Heart right ventricle (tissue), 16 donors: ENCODE data around the gene RBMS3. TPM values are rescaled to one million over a fixed set of nuclear protein-coding genes. Genes with fewer than 3 reads are reported as not detected.

Experiments
- ATAC-seq, 8 donors: fragments of 200-7000 bp; cut with Tn5 transposase; one replicate each; pipeline ENCODE4 v1.9.1; 2020; ENCODE audit warnings: mild to moderate bottlenecking in 8 of 8, moderate library complexity in 8 of 8, moderate number of reproducible peaks in 1 of 8
- DNase-seq, 2 donors: peaks; one replicate each; pipeline ENCODE4 v3.0.0-alpha.2; 2020
- H3K27ac ChIP-seq, 10 donors: fragments of 200-600 bp; sonication (generic) in 2 of 10; one replicate each; pipeline versions ENCODE4 v1.5.0 to v1.8.0; 2020 to 2022; ENCODE audit warnings: mild to moderate bottlenecking in 3 of 10
- H3K27me3 ChIP-seq, 7 donors: fragments of 200-600 bp; one replicate each; pipeline ENCODE4 v1.8.0; 2021 to 2022; ENCODE audit warnings: mild to moderate bottlenecking in 2 of 7
- H3K36me3 ChIP-seq, 9 donors: fragments of 200-600 bp; sonication (generic) in 1 of 9; one replicate each; pipeline versions ENCODE4 v1.5.0 to v1.8.0; 2020 to 2022; ENCODE audit warnings: mild to moderate bottlenecking in 2 of 9
- H3K4me1 ChIP-seq, 9 donors: fragments of 200-600 bp; sonication (generic) in 1 of 9; one replicate each; pipeline versions ENCODE4 v1.5.0 to v1.8.0; 2020 to 2022; ENCODE audit warnings: mild to moderate bottlenecking in 4 of 9
- H3K4me3 ChIP-seq, 10 donors: fragments of 200-600 bp; sonication (generic) in 2 of 10; one replicate each; pipeline versions ENCODE4 v1.5.0 to v1.8.0; 2020 to 2022; ENCODE audit warnings: mild to moderate bottlenecking in 7 of 10, moderate library complexity in 2 of 10
- H3K9me3 ChIP-seq, 11 donors: fragments of 200-600 bp in 10 of 11; sonication (generic) in 2 of 11; one replicate each; pipeline versions ENCODE4 v1.5.0 to v1.8.0; 2013 to 2022; ENCODE audit warnings: mild to moderate bottlenecking in 2 of 11, control low read depth in 1 of 11, moderate library complexity in 1 of 11
- CTCF ChIP-seq, 9 donors: fragments of 200-600 bp; sonication (generic) in 2 of 9; IDR thresholded peaks; one replicate each; pipeline versions ENCODE4 v1.5.0 to v1.8.0; 2021 to 2022; ENCODE audit warnings: antibody characterized with exemption in 9 of 9, mild to moderate bottlenecking in 5 of 9, moderate library complexity in 1 of 9
- WGBS, 2 donors: extraction: QIAGEN DNeasy Blood & Tissue Kit; methylation state at CpG; one replicate each; pipeline ENCODE4 v1.1.7; 2013; ENCODE audit warnings: inconsistent platforms in 1 of 2; 5-methylcytosine and 5-hydroxymethylcytosine counted together
- intact Hi-C, 10 donors: fragments of 100-400 bp; cut with DNase I; formaldehyde crosslinking; loops; one replicate each; pipeline versions ENCODE4 v1.11.1 to v1.14.2; 2022
- polyA plus RNA-seq, 2 donors: library from polyadenylated mRNA; stranded (reverse); fragments of 200-250 nt; gene quantifications; one replicate each; pipeline ENCODE4 v1.2.3, GENCODE V29; 2013
- total RNA-seq, 10 donors: library from RNA; stranded (reverse); fragmentation: NEBNext Ultra II Directional in 3 of 10; extraction: Animal tissue kit (Norgen Biotek cat#: 25700) in 3 of 10; gene quantifications; one replicate each; pipeline versions ENCODE4 v1.2.1 to v1.2.4, GENCODE V29; 2021 to 2023
- donor health status: Arrhythmogenic right ventricular cardiomyopathy.
- donor health status: ischemic (EF 13 %, LVEDD 7.1; RV severe dilation, severe dysfunction).
- donor health status: healthy with polysubstance abuse.
- donor health status: DM: no; HTN: yes; CAD: no.
- donor health status: DM: no; HTN: no; CAD: no.
- donor health status: ischemic (EF 25% LVEDD 6.9; RV normal size, moderate dysfunction).
- donor health status: ischemic (EF 25% LVEDD 5.7; RV mildly dilated, moderate dysfunction).
- donor health status: healthy.
- donor health status: DM: yes; HTN: yes; CAD: no.
- donor health status: Ischemic cardiomyopathy.
- donor health status: ischemic (EF 35%, LVEDD 5.7; RV mildly dilated, moderate dysfunction).
- donor health status: nonischemic (EF 11% LVEDD 7.7; RV severe dilation, severe dysfunction).
- donor health status: DM: yes; HTN: yes; CAD: no.
- donor health status: PGD.
- donor health status: ischemic (EF 29% LVEDD 5.4; RV normal size, mild dysfunction).
- donor health status: nonischemic (EF 23%, LVEDD 6.1; RV moderate dilation, normal function).

Gene RBMS3
- total and polyA plus RNA-seq, 12 donors: 3.2 to 41.1 (median 26.4) TPM

GRCh38 chr3:29512641-29513040 lies 231.8 kb downstream of the RBMS3 start:
- Histone ChIP-seq H3K27me3 (no peaks in the 10 kb centered on the region), H3K27ac (peak overlapping the region in 7 of 10 donors; percentile 37 to 75 (median 59)), H3K4me1 (peaks cover 12 to 50% (median 43%) of the 10 kb centered on the region in 9 donors), H3K4me3 (peak overlapping the region in 5 of 10 donors; percentile 12 to 29 (median 18)), H3K36me3 (no peaks in the 10 kb centered on the region), H3K9me3 (peaks cover 0 to 7% (median 0%) of the 10 kb centered on the region in 11 donors)
- ATAC-seq (no peak), DNase-seq (no peak)
- TF ChIP-seq CTCF (IDR thresholded peaks at IDR 0.05): no peak
- intact Hi-C loops: no loop called here
- 72 to 78% methylated on average over 4 of the region's 4 CpGs for WGBS, 2 donors

- 28 to 32% methylated on average over 3 of the region's 3 CpGs for WGBS, 2 donors
- peak in 1 of 2 donors; percentile 62 for DNase-seq
- TF ChIP-seq CTCF (IDR thresholded peaks at IDR 0.05): no peak
- peaks cover 0 to 7% (median 0%) of the 10 kb centered on the region in 11 donors for H3K9me3 ChIP-seq
- peaks cover 12 to 50% (median 43%) of the 10 kb centered on the region in 9 donors for H3K4me1 ChIP-seq
- no peaks in the 10 kb centered on the region for H3K36me3 ChIP-seq
- intact Hi-C loops: no loop called here
- peak overlapping the region in 8 of 10 donors; percentile 20 to 75 (median 56) for H3K27ac ChIP-seq
- H3K4me3 ChIP-seq: peak overlapping the region in 5 of 10 donors; percentile 12 to 29 (median 18)
- H3K27me3 ChIP-seq: no peaks in the 10 kb centered on the region
- peak in 7 of 8 donors; percentile 52 to 79 (median 72) for ATAC-seq
Measured at GRCh38 chr3:29513236-29513635, 232.4 kb downstream of the RBMS3 start.

GRCh38 chr3:29514170-29514569 lies 233.3 kb downstream of the RBMS3 start:
- no peak for TF ChIP-seq CTCF (IDR thresholded peaks at IDR 0.05)
- H3K4me1 ChIP-seq: peaks cover 12 to 55% (median 43%) of the 10 kb centered on the region in 9 donors
- ATAC-seq (peak in 7 of 8 donors; percentile 15 to 66 (median 41)), DNase-seq (no peak)
- no peaks in the 10 kb centered on the region for H3K9me3 ChIP-seq
- no peaks in the 10 kb centered on the region for H3K36me3 ChIP-seq
- intact Hi-C loops: no loop called here
- 35 to 45% methylated on average over 3 of the region's 3 CpGs for WGBS, 2 donors
- no peak overlapping the region for H3K4me3 ChIP-seq
- peak overlapping the region in 8 of 10 donors; percentile 1 to 75 (median 56) for H3K27ac ChIP-seq
- H3K27me3 ChIP-seq: no peaks in the 10 kb centered on the region

GRCh38 chr3:29514912-29515311 lies 234.0 kb downstream of the RBMS3 start:
- peak overlapping the region in 2 of 10 donors; percentile 3 to 75 for H3K27ac ChIP-seq
- WGBS, 2 donors: 40 to 46% methylated on average over 3 of the region's 3 CpGs
- peaks cover 12 to 61% (median 43%) of the 10 kb centered on the region in 9 donors for H3K4me1 ChIP-seq
- TF ChIP-seq CTCF (IDR thresholded peaks at IDR 0.05): no peak
- no peaks in the 10 kb centered on the region for H3K9me3 ChIP-seq
- intact Hi-C loops: loop anchor here in 2 of 10 donors (5.0 kb wide), 1 partner anchor 233 kb away; the partner anchor contains the start of gene RBMS3 (in 2 of the 2)
- DNase-seq (no peak), ATAC-seq (no peak)
- no peaks in the 10 kb centered on the region for H3K36me3 ChIP-seq
- H3K27me3 ChIP-seq: no peaks in the 10 kb centered on the region
- H3K4me3 ChIP-seq: no peak overlapping the region
